ENCODE data around the gene HIC2. TPM values are rescaled to one million over a fixed set of nuclear protein-coding genes. Genes with fewer than 3 reads are reported as not detected.
"Not testable (repeated sequence)": the region's sequence is repeated elsewhere in the genome, so short reads cannot be mapped to it uniquely, and the experiment has no call there.

HIC2 gene
- total RNA-seq, 3 donors from 2014 or later (not counting 1 experiment from before 2014, with no cell fraction given) = 6.3 to 10.2 (median 7.7) TPM

- H3K27ac ChIP-seq (ENCODE audit: low read length) = no peak overlapping the region
- Mint-ChIP-seq H3K9me3 (no peaks in the 10 kb centered on the region), H3K36me3 (no peaks in the 10 kb centered on the region), H3K4me1 (no peaks in the 10 kb centered on the region), H3K4me3 (no peak overlapping the region), H3K27me3 (ENCODE audit: low read depth in 2 of 2) (no peaks in the 10 kb centered on the region), H3K27ac (no peak overlapping the region)
- peaks cover 2% of the 10 kb centered on the region for H3K36me3 ChIP-seq (ENCODE audit: control insufficient read depth, insufficient read depth, low read length)
- ATAC-seq (no peak), DNase-seq (peak in 1 of 2 donors; percentile 4)
- no peaks in the 10 kb centered on the region for H3K9me3 ChIP-seq (ENCODE audit: control insufficient read depth, insufficient read depth, low read length)
- intact Hi-C loops (cut with micrococcal nuclease) = no loop called here
- no peaks in the 10 kb centered on the region for H3K4me1 ChIP-seq (ENCODE audit: control insufficient read depth, insufficient read depth, low read length)
- WGBS (ENCODE audit: insufficient coverage) = 86% methylated on average over 7 of the region's 7 CpGs
- H3K27me3 ChIP-seq (ENCODE audit: control insufficient read depth, insufficient read depth, low read length) = no peaks in the 10 kb centered on the region
- H3K4me3 ChIP-seq (ENCODE audit: low read length) = no peak overlapping the region
- TF ChIP-seq CTCF (IDR thresholded peaks at IDR 0.05) = no peak
Observed at GRCh38 chr22:21451545-21452520, 34.7 kb downstream of the HIC2 start.

DNA sequence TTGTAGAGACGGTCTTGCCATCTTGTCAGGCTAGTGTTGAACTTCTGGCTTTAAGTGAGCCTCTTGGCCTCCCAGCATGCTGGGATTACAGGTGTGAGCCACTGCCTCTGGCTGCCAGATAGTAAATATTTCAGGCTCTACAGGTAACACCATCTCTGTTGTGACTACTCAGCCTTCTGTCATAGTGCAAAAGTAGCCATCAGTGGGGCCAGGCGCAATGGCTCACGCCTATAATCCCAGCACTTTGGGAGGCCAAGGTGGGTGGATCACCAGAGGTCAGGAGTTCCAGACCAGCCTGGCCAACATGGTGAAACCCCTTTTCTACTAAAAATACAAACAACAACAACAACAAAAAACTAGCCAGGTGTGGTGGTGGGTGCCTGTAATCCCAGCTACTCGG, 35.5 kb downstream of the HIC2 start:
- H3K27ac Mint-ChIP-seq; H3K4me3 ChIP-seq (ENCODE audit: low read length); ATAC-seq; H3K9me3 Mint-ChIP-seq; DNase-seq; H3K4me3 Mint-ChIP-seq; H3K4me1 ChIP-seq (ENCODE audit: control insufficient read depth, insufficient read depth, low read length); H3K4me1 Mint-ChIP-seq; H3K27me3 ChIP-seq (ENCODE audit: control insufficient read depth, insufficient read depth, low read length); H3K27ac ChIP-seq (ENCODE audit: low read length); H3K9me3 ChIP-seq (ENCODE audit: control insufficient read depth, insufficient read depth, low read length); H3K36me3 Mint-ChIP-seq; H3K27me3 Mint-ChIP-seq (ENCODE audit: low read depth in 2 of 2); H3K36me3 ChIP-seq (ENCODE audit: control insufficient read depth, insufficient read depth, low read length); intact Hi-C loops (cut with micrococcal nuclease): not testable (repeated sequence)
- 97% methylated on average over 4 of the region's 4 CpGs for WGBS (ENCODE audit: insufficient coverage)

DNA sequence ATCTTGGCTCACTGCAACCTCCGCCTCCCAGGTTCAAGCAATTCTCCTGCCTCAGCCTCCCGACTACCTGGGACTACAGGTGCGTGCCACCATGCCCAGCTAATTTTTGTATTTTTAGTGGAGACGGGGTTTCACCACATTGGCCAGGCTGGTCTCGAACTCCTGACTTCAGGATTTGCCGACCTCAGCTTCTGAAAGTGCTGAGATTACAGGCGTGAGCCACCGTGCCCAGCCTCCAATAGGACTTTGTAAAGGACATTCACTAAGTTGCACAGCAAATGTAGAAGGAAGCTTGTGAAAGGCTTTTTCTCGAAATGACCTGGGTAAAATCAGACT, 37.8 kb downstream of the HIC2 start:
- H3K9me3 ChIP-seq (ENCODE audit: control insufficient read depth, insufficient read depth, low read length); H3K4me3 Mint-ChIP-seq; H3K27me3 ChIP-seq (ENCODE audit: control insufficient read depth, insufficient read depth, low read length); H3K36me3 ChIP-seq (ENCODE audit: control insufficient read depth, insufficient read depth, low read length); H3K4me1 ChIP-seq (ENCODE audit: control insufficient read depth, insufficient read depth, low read length); H3K27ac Mint-ChIP-seq; H3K27me3 Mint-ChIP-seq (ENCODE audit: low read depth in 2 of 2); H3K27ac ChIP-seq (ENCODE audit: low read length); H3K9me3 Mint-ChIP-seq; ATAC-seq; intact Hi-C loops (cut with micrococcal nuclease); H3K4me3 ChIP-seq (ENCODE audit: low read length); DNase-seq; H3K4me1 Mint-ChIP-seq; H3K36me3 Mint-ChIP-seq: not testable (repeated sequence)
- 92% methylated on average over 9 of the region's 9 CpGs for WGBS (ENCODE audit: insufficient coverage)

- no peak for TF ChIP-seq CTCF (IDR thresholded peaks at IDR 0.05)
- H3K27me3 Mint-ChIP-seq (ENCODE audit: low read depth in 2 of 2) = no peaks in the 10 kb centered on the region
- Histone ChIP-seq H3K4me3 (ENCODE audit: low read length) (no peak overlapping the region), H3K27ac (ENCODE audit: low read length) (no peak overlapping the region), H3K9me3 (ENCODE audit: control insufficient read depth, insufficient read depth, low read length) (no peaks in the 10 kb centered on the region), H3K4me1 (ENCODE audit: control insufficient read depth, insufficient read depth, low read length) (no peaks in the 10 kb centered on the region), H3K27me3 (ENCODE audit: control insufficient read depth, insufficient read depth, low read length) (no peaks in the 10 kb centered on the region), H3K36me3 (ENCODE audit: control insufficient read depth, insufficient read depth, low read length) (no peaks in the 10 kb centered on the region)
- no peak overlapping the region for H3K4me3 Mint-ChIP-seq
- WGBS (ENCODE audit: insufficient coverage) = 94% methylated on average over 19 of the region's 19 CpGs
- ATAC-seq (no peak), DNase-seq (peak in 1 of 2 donors; percentile 14)
- no peaks in the 10 kb centered on the region for H3K9me3 Mint-ChIP-seq
- H3K36me3 Mint-ChIP-seq = no peaks in the 10 kb centered on the region
- no peak overlapping the region for H3K27ac Mint-ChIP-seq
- H3K4me1 Mint-ChIP-seq = no peaks in the 10 kb centered on the region
- intact Hi-C loops (cut with micrococcal nuclease) = no loop called here
Observed at GRCh38 chr22:21455334-21456089, 38.3 kb downstream of the HIC2 start.
